GM13977 (cell line): ENCODE measurements around the gene PGAP3.

Source experiments
- DNase-seq: peaks from one replicate; pipeline ENCODE4 v3.0.0; 2012; ENCODE audit warnings: low spot score
- in situ Hi-C: fragments of 300-500 bp; cut with MboI; formaldehyde crosslinking; loops from one replicate; pipeline ENCODE4 v1.12.0; 2022; ENCODE audit warnings: low sequenced_read_pairs, low pct_unique_long_range_greater_than_20kb, mixed read lengths, inconsistent platforms; ENCODE audit not compliant: unreplicated experiment
- TF ChIP-seq, protein P1 (sequence below): IDR thresholded peaks from 2 replicates; pipeline ENCODE4 v1.5.1; 2012; ENCODE audit warnings: mild to moderate bottlenecking, control low read depth; ENCODE audit not compliant: insufficient read depth; ENCODE audit errors: extremely low read depth, missing control alignments

PGAP3 gene

DNA sequence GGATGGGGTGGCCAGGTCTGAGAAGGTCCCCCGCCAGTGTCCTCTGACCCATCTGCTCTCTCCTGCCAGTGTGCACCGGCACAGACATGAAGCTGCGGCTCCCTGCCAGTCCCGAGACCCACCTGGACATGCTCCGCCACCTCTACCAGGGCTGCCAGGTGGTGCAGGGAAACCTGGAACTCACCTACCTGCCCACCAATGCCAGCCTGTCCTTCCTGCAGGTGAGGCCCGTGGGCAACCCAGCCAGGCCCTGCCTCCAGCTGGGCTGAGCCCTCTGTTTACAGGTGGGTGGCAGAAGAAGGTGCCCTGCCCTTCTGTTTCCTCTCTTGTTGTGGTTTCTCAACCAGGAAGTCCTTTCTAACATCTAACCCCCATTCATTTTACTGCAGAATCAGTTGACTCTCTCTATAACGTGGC is 19.1 kb upstream of the PGAP3 start:
- in situ Hi-C loops, result no loop called here
- DNase-seq, result no peak
- TF ChIP-seq, protein P1, sequence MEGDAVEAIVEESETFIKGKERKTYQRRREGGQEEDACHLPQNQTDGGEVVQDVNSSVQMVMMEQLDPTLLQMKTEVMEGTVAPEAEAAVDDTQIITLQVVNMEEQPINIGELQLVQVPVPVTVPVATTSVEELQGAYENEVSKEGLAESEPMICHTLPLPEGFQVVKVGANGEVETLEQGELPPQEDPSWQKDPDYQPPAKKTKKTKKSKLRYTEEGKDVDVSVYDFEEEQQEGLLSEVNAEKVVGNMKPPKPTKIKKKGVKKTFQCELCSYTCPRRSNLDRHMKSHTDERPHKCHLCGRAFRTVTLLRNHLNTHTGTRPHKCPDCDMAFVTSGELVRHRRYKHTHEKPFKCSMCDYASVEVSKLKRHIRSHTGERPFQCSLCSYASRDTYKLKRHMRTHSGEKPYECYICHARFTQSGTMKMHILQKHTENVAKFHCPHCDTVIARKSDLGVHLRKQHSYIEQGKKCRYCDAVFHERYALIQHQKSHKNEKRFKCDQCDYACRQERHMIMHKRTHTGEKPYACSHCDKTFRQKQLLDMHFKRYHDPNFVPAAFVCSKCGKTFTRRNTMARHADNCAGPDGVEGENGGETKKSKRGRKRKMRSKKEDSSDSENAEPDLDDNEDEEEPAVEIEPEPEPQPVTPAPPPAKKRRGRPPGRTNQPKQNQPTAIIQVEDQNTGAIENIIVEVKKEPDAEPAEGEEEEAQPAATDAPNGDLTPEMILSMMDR, result no peak

DNA sequence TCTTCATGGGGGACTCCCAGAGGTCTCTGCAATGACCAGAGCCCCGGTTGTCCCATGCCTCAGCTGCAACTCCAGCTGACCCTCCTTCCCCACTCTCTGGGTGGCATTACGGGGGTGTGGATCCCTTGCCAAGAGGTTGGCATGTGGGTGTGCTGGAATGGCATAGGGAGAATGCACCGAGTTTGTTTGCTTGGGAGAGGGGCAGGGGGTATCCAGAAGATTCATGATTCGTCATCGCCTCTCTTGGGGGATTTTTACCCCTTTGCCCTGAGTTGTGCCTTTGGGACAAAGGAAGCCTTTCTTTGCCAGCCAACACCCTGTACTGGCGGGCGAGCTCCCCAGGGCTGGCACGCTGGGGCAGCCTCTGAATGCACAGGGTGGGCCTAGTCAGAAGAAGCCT is 18.5 kb upstream of the PGAP3 start:
- TF ChIP-seq, protein P1, result no peak
- in situ Hi-C loops, result no loop called here
- no peak for DNase-seq

DNA sequence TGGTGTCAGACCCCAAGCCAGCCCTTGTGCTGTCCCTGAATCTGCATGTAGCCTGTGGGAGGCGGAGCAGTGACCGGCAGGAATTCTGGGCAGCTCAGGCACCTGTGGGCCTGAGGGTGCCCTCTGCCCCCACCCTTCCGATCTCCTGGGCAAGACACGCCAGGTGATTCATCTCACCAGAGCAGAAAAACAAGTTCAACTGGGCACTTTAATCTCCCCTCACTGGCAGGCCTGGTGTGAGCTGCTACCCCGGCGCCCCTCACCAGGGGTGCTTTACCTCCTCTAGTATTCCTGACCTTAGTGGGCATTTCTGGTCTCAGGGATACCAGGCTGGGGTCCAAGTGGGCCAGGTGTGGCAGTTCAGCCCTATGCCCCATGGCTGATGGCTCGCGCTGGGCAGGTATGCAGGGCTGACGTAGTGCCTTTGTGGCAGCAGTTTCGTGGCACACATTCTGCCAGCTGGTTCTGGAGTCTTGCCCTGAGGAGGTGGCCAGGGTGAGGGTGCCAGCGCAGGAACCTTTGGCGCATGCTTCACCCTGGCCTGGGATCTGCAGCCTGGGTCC is 18.0 kb upstream of the PGAP3 start:
- no peak for DNase-seq
- in situ Hi-C loops, result no loop called here
- TF ChIP-seq, protein P1, result no peak

DNA sequence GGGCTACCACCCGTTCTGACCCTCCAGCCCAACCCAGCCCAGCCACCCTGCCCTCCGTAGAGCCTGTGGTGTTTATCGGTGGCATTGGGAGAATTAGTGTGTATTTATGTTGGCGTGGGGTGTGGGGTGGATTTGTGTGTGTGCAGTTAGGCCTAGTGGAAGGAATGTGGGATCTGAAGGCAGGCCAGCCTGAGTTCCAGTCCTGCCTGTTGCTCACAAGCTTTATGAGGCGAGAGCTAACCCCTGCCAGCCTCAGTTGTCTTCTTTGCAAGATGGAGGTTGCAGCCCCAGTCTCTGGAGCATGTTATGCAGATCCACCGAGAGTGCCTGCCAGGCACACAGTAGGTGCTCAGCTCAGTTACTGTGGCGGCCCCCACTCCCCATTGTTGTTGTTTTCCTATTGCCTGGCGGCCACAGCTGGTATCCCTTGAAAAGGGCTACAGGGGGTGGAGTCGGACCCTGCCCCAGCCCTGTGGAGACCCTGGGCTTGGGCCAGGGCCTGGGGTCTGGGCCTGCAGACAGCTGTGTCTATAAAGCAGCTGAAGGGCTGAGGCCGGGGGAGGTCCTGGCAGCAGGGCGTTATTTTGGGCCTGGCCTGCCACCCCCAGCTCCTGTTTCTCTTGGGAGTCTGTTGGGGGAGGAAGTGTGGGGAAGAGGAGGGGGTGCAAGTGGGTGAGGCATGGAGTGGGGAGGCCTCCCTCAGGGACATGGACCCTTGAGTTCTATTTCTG is 17.1 kb upstream of the PGAP3 start:
- TF ChIP-seq, protein P1, result no peak
- no peak for DNase-seq
- in situ Hi-C loops, result no loop called here

DNA sequence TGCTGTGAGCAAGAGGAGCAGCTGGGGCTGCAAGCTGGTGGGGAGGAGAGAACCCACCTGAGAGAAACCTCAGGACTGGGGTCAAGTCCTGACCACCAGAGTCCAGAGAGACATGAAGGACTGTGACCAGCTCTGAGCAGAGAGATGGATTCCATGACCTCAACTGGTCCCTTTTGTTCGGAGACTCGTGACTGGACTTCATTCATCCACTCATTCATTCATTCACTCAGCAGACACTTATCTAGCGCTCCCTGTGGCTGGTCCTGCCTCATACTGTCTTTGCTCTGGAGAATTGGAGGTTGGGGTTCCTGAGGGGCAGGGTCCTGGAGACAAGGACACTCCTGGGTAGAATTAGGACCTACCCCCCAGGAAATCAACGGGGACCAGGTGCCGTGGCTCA is 16.1 kb upstream of the PGAP3 start:
- TF ChIP-seq, protein P1, result no peak
- no peak for DNase-seq
- in situ Hi-C loops, result no loop called here

DNA sequence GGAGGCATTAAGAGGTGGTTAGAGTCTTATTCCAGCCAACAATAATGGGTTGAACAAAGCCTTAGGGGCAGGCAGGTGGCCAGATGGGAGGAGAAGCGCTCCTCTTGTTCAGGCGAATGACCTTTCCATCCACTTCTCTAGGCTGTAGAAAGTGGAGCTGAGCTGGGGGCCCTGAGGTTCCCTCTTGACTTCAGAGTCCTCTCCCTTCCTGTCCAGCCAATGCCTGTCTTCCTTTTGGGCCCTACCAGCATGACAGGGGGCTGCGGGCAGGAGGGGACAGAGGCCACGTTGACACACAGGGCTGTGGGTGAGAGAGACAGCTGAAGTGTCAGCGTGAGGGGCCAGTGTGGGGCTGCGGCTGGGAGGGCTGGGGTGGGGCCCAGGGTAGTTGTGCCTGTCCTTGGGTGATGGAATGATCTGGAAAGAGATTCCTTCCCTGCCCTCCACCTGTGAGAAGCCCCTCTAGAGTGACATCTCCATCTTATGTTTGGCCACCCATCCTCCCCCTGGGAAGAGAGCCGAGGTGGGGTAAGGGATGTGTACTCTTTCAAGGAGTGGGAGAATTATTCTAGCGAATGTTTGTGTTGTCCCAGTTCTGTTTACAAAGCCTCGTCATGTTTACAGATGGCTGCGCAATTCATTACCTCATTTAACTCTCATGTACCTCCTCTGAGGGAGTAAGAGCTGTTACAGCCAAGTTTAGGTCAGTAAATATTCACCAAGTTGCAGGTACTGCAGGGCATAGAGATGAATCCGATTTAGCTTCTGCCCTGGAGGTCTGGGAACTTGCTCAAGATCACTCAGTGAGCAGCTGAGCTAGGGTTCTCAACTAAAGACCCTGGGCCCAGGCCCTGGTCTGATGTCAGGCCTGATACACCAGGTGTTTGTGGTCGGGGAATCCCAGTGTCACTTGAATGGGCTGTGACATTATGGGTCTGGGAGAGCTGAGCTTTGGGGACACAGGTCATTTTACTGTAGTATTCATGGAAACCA is 15.3 kb upstream of the PGAP3 start:
- peak; percentile 80 for DNase-seq
- TF ChIP-seq, protein P1, result no peak
- in situ Hi-C loops, result no loop called here
